Measurements from ENCODE around the gene TAS2R38. TPM values are rescaled to one million over a fixed set of nuclear protein-coding genes. Genes with fewer than 3 reads are reported as not detected.

TAS2R38 gene
- total RNA-seq, 1 experiment from 2014 or later = not detected

GRCh38 chr7:141928845-141929195 lies 44.8 kb downstream of the TAS2R38 start:
- Histone ChIP-seq H3K27ac (ENCODE audit: insufficient read length, low read depth, low read length) (no peak overlapping the region), H4K20me1 (ENCODE audit: control insufficient read depth, insufficient read depth, insufficient read length) (no peaks in the 10 kb centered on the region), H3K56ac (ENCODE audit: insufficient read length, low read depth, low read length) (no peak overlapping the region), H3K9ac (ENCODE audit: extremely low read depth, insufficient read length, low read length) (no peak overlapping the region), H3K79me1 (ENCODE audit: insufficient read depth, low read depth, low read length, poor library complexity, severe bottlenecking) (no peaks in the 10 kb centered on the region), H3K4ac (ENCODE audit: low read depth, low read length) (no peak overlapping the region), H3K79me2 (ENCODE audit: insufficient read depth, low read length) (no peaks in the 10 kb centered on the region), H4K5ac (ENCODE audit: insufficient read length, low read depth, low read length) (no peak overlapping the region), H2AK5ac (ENCODE audit: insufficient read length, low read length) (no peak overlapping the region), H3K9me3 (ENCODE audit: control insufficient read depth, low read depth, low read length) (no peaks in the 10 kb centered on the region), H3T11ph (ENCODE audit: low read length) (no peak overlapping the region), H4K8ac (replicated peaks; ENCODE audit: insufficient read length, low read depth, low read length) (no peak overlapping the region), H2BK15ac (ENCODE audit: low read depth, low read length) (no peak overlapping the region), H4K91ac (ENCODE audit: insufficient read length, low read depth, low read length) (no peak overlapping the region), H3K23me2 (ENCODE audit: insufficient read length, low read depth, low read length, poor library complexity, severe bottlenecking) (no peaks in the 10 kb centered on the region), H2BK20ac (ENCODE audit: low read depth, low read length, poor library complexity, severe bottlenecking) (no peak overlapping the region), H2BK5ac (ENCODE audit: insufficient read length, low read length) (no peak overlapping the region), H2BK12ac (ENCODE audit: insufficient read length, low read depth, low read length) (no peak overlapping the region), H3K4me2 (ENCODE audit: insufficient read depth, insufficient read length, low read length) (no peak overlapping the region), H3K14ac (ENCODE audit: insufficient read depth, low read length) (no peak overlapping the region), H3K4me1 (ENCODE audit: insufficient read depth, low read length) (0 out of 2 replicates have a peak, but pooled peaks cover 3% of the 10 kb centered on the region), H2AFZ (ENCODE audit: low read length) (no peak overlapping the region), H2BK120ac (ENCODE audit: low read depth, low read length, poor library complexity, severe bottlenecking) (no peak overlapping the region), H3K18ac (ENCODE audit: insufficient read length, low read depth, low read length) (no peak overlapping the region), H3K27me3 (ENCODE audit: insufficient read depth, low read length) (no peaks in the 10 kb centered on the region), H3K23ac (ENCODE audit: insufficient read length, low read depth, low read length) (no peak overlapping the region)
- peaks cover 2 to 4% of the 10 kb centered on the region in 2 experiments; a peak in 2 of 5 replicates for H3K9me3 Mint-ChIP-seq
- H3K27ac Mint-ChIP-seq = no peak overlapping the region
- TF ChIP-seq CTCF (conservative IDR thresholded peaks at IDR 0.05) = no peak
- H3K4me3 Mint-ChIP-seq = no peak overlapping the region
- no peaks in the 10 kb centered on the region; a peak in 2 of 7 replicates for H3K36me3 Mint-ChIP-seq (ENCODE audit: insufficient read depth in 1 of 3, low read depth in 3 of 3)
- peaks cover 5% of the 10 kb centered on the region for H3K27me3 Mint-ChIP-seq (ENCODE audit: low read depth)
- WGBS (ENCODE audit: extremely low coverage, insufficient read length, low lambda C conversion rate) = no CpG with 5 or more reads among the region's 3 CpGs
- DNase-seq = no peak
- H3K4me1 Mint-ChIP-seq = peaks cover 5 to 9% of the 10 kb centered on the region in 2 experiments

Data from H9 (cell line).